Parathyroid adenoma (tissue), 2 donors: ENCODE results near the gene TMUB1.

Experiments used
- H2AFZ ChIP-seq: fragments of 300-600 bp; sonication (generic); one replicate; pipeline ENCODE4 v1.7.0; 2017; ENCODE audit warnings: antibody characterized with exemption, mild to moderate bottlenecking
- H3K27ac ChIP-seq: fragments of 300-600 bp; sonication (generic); one replicate; pipeline ENCODE4 v1.7.0; 2017
- H3K27me3 ChIP-seq: fragments of 300-600 bp; sonication (generic); one replicate; pipeline ENCODE4 v1.7.0; 2017; ENCODE audit warnings: low read length; ENCODE audit not compliant: control insufficient read depth, insufficient read depth
- H3K36me3 ChIP-seq: fragments of 300-600 bp; sonication (generic); one replicate; pipeline ENCODE4 v1.7.0; 2017; ENCODE audit warnings: low read length; ENCODE audit not compliant: control insufficient read depth, insufficient read depth
- H3K4me1 ChIP-seq: fragments of 300-600 bp; sonication (generic); one replicate; pipeline ENCODE4 v1.7.0; 2017; ENCODE audit warnings: control low read depth
- H3K4me2 ChIP-seq: fragments of 300-600 bp; sonication (generic); one replicate; pipeline ENCODE4 v1.7.0; 2017; ENCODE audit warnings: low read length
- H3K4me3 ChIP-seq: fragments of 300-600 bp; sonication (generic); one replicate; pipeline ENCODE4 v1.7.0; 2017; ENCODE audit warnings: low read depth, low read length
- H3K79me2 ChIP-seq: fragments of 300-600 bp; sonication (generic); one replicate; pipeline ENCODE4 v1.7.0; 2017; ENCODE audit warnings: control low read depth
- H3K9ac ChIP-seq: fragments of 300-600 bp; sonication (generic); one replicate; pipeline ENCODE4 v1.7.0; 2017; ENCODE audit warnings: mild to moderate bottlenecking
- H3K9me3 ChIP-seq: fragments of 300-600 bp; sonication (generic); one replicate; pipeline ENCODE4 v1.7.0; 2017; ENCODE audit warnings: low read length; ENCODE audit not compliant: control insufficient read depth
- TF ChIP-seq, protein P1 (sequence below): fragments of 300-600 bp; sonication (generic); IDR thresholded peaks from one replicate; pipeline ENCODE4 v1.7.0; 2017; ENCODE audit warnings: antibody characterized with exemption, mild to moderate bottlenecking
- donor health status: primary hyperparathyroidism.

TMUB1 gene

DNA sequence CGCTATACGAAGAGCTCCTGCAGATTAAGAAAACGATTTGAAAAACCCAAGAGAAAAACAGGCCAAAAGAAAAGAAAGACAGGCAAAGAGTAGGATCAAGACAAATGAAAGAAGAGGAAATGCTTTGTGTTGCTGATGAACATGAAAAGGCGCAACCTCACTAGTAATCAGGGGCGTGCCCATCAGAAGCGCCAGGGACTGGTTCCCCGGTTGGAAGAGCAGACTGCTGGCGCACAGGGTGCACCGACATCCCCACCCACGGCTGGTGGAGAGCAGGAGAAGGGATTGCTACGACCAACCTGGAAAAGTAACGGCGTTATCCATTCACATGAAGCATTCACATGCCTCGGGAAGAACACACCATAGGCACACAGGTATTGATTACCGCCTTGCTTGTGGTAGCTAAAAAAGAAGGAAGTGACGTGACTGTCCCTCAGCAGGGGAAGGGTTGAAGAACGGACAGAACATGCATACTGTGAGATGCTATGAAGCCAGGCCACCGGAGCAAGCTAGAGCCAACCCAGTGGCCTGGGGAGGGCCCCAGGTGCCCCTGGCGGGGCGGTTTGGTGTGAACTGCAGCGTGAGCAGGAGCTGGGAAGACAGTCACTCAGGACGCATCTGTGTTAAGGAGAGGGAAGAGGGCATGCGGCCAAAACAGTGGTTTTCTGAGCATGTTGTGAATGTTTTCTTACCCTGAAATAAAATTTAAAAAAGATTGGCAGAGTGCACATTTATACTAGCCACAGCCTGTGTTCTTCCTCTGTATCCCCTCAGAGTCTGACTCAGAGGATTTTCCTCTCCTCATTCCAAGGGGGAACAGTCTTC is 21.3 kb upstream of the TMUB1 start:
- TF ChIP-seq, protein P1, sequence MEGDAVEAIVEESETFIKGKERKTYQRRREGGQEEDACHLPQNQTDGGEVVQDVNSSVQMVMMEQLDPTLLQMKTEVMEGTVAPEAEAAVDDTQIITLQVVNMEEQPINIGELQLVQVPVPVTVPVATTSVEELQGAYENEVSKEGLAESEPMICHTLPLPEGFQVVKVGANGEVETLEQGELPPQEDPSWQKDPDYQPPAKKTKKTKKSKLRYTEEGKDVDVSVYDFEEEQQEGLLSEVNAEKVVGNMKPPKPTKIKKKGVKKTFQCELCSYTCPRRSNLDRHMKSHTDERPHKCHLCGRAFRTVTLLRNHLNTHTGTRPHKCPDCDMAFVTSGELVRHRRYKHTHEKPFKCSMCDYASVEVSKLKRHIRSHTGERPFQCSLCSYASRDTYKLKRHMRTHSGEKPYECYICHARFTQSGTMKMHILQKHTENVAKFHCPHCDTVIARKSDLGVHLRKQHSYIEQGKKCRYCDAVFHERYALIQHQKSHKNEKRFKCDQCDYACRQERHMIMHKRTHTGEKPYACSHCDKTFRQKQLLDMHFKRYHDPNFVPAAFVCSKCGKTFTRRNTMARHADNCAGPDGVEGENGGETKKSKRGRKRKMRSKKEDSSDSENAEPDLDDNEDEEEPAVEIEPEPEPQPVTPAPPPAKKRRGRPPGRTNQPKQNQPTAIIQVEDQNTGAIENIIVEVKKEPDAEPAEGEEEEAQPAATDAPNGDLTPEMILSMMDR: no peak
- Histone ChIP-seq H3K27me3 (no peaks in the 10 kb centered on the region), H3K79me2 (peaks cover 52% of the 10 kb centered on the region), H2AFZ (no peak overlapping the region), H3K4me2 (no peak overlapping the region), H3K4me1 (no peaks in the 10 kb centered on the region), H3K9ac (no peak overlapping the region), H3K9me3 (no peaks in the 10 kb centered on the region), H3K27ac (no peak overlapping the region), H3K4me3 (no peak overlapping the region), H3K36me3 (no peaks in the 10 kb centered on the region)

DNA sequence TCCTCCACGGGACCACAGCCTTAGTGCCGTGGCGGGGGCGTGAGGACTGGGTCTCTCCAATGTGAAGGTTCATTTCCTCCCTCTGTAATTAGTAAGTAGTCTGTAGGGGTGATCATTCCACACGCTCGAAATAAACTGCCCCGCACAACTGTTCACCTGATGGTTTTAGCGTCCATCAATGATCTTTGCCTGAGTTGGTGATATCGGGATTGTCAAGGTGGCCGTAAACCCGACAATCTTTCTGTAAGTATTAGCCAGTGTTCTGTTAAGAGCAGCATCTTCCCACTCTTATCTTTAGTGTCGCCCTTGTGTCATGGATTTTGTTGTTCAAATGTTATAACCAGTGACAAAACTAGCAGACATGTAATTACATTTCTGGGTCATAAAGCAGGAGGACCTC is 20.7 kb upstream of the TMUB1 start:
- TF ChIP-seq, protein P1: no peak
- Histone ChIP-seq H3K79me2 (peaks cover 57% of the 10 kb centered on the region), H3K27ac (no peak overlapping the region), H3K4me2 (no peak overlapping the region), H3K4me1 (no peaks in the 10 kb centered on the region), H3K36me3 (no peaks in the 10 kb centered on the region), H3K27me3 (no peaks in the 10 kb centered on the region), H2AFZ (no peak overlapping the region), H3K9me3 (no peaks in the 10 kb centered on the region), H3K4me3 (no peak overlapping the region), H3K9ac (no peak overlapping the region)

DNA sequence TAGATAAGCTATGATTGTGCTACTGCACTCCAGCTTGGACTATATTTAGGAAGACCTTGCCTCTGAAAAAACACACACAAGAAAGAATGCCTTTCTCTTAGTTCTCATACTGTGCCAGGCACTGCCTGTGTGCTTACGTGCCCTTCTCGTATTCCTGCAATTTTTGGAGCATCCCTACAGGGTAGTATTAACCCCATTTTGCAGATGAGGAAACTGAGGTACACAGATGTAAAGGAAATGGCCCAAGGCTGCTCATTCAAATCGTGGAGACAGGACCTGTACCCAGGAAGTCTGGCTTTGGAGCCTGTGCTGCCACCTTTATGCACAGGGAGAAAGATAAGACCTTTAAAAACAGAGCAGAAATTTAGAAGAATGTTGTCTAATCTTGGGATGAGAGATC is 19.7 kb upstream of the TMUB1 start:
- Histone ChIP-seq H3K4me3 (no peak overlapping the region), H3K36me3 (no peaks in the 10 kb centered on the region), H3K9ac (no peak overlapping the region)

DNA sequence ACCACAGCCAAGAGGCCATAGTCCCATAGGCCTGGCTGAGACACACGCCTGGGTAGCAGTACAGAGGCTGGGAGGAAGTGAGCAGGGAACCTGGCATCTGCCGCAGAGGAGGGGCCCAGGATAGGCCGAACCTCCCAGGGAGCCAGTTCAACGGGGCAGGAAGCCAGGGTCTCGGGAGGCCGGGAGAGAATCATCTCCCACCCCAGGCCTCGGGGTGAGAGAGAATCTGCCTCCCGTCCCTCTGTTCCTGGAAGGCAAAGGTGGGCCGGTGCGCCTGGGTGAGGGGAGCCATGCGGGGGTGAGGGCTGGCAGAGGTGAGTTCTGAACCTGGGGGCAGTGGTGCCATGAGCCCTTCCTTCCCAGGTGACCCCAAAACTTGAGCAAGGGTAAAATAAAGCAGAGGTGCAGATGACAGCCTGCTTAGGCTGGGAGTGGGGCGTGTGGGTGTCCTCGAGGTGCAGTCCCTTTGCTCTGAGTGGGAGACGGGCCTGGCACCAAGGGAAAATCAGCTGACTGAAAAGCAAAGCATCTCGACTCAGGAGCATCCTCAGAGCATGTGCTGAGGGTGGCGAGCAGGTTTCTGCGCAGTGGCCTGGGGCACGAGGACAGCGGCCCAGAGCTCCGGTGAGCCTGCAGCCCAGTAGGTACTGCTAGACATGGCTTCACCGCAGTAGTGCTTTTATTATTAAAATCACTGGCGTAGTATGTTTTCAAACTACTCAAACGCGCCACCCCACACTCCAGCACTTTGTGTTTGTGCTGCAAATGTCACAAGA is 18.5 kb upstream of the TMUB1 start:
- Histone ChIP-seq H3K36me3 (no peaks in the 10 kb centered on the region), H3K9me3 (no peaks in the 10 kb centered on the region), H3K4me1 (no peaks in the 10 kb centered on the region), H2AFZ (no peak overlapping the region), H3K9ac (no peak overlapping the region), H3K4me3 (no peak overlapping the region), H3K27me3 (no peaks in the 10 kb centered on the region), H3K4me2 (no peak overlapping the region), H3K79me2 (peaks cover 68% of the 10 kb centered on the region), H3K27ac (no peak overlapping the region)
- TF ChIP-seq, protein P1: no peak

More for the DNA sequence above, 19.7 kb upstream of the TMUB1 start:
- H2AFZ ChIP-seq: no peak overlapping the region
- no peaks in the 10 kb centered on the region for H3K27me3 ChIP-seq
- TF ChIP-seq, protein P1: no peak
- H3K4me1 ChIP-seq: no peaks in the 10 kb centered on the region
- H3K4me2 ChIP-seq: no peak overlapping the region
- H3K79me2 ChIP-seq: peaks cover 62% of the 10 kb centered on the region
- no peaks in the 10 kb centered on the region for H3K9me3 ChIP-seq
- H3K27ac ChIP-seq: no peak overlapping the region
